ENCODE measurements around the gene SPRED1. TPM values are rescaled to one million over a fixed set of nuclear protein-coding genes. Genes with fewer than 3 reads are reported as not detected.
"Not testable (repeated sequence)": the region's sequence is repeated elsewhere in the genome, so short reads cannot be mapped to it uniquely, and the experiment has no call there.

SPRED1 gene
- total RNA-seq, 1 donor from 2014 or later = 25.6 TPM

DNA sequence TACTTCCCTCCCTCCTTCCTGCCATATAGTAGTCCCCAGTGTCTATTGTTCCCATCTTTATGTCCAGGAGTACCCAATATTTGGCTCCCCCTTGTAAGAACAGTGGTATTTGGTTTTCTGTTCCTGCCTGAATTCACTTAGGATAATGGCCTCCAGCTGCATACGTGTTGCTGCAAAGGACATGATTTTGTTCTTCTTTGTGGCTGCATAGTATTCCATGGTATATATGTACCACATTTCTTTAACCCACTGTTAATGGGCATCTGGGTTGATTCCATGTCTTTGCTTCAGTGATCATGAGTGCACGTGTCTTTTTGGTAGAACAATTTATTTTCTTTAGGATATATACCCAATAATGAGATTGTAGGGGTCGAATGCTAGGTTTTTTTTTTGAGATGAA, 19.3 kb downstream of the SPRED1 start:
- H3K4me1 Mint-ChIP-seq (ENCODE audit: unreplicated experiment) = peaks cover 16% of the 10 kb centered on the region
- DNase-seq (ENCODE audit: extremely low spot score, unreplicated experiment) = no peak
- peaks cover 11% of the 10 kb centered on the region for H3K36me3 Mint-ChIP-seq
- no peaks in the 10 kb centered on the region for H3K27me3 Mint-ChIP-seq
- no peaks in the 10 kb centered on the region for H3K9me3 Mint-ChIP-seq
- TF ChIP-seq, protein P1, sequence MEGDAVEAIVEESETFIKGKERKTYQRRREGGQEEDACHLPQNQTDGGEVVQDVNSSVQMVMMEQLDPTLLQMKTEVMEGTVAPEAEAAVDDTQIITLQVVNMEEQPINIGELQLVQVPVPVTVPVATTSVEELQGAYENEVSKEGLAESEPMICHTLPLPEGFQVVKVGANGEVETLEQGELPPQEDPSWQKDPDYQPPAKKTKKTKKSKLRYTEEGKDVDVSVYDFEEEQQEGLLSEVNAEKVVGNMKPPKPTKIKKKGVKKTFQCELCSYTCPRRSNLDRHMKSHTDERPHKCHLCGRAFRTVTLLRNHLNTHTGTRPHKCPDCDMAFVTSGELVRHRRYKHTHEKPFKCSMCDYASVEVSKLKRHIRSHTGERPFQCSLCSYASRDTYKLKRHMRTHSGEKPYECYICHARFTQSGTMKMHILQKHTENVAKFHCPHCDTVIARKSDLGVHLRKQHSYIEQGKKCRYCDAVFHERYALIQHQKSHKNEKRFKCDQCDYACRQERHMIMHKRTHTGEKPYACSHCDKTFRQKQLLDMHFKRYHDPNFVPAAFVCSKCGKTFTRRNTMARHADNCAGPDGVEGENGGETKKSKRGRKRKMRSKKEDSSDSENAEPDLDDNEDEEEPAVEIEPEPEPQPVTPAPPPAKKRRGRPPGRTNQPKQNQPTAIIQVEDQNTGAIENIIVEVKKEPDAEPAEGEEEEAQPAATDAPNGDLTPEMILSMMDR (conservative IDR thresholded peaks at IDR 0.05) = no peak
- no peak overlapping the region for H3K4me3 Mint-ChIP-seq
- H3K27ac Mint-ChIP-seq = no peak overlapping the region

GRCh38 chr15:38272431-38272830, 19.8 kb downstream of the SPRED1 start:
- not testable (repeated sequence) for H3K27ac Mint-ChIP-seq

DNA sequence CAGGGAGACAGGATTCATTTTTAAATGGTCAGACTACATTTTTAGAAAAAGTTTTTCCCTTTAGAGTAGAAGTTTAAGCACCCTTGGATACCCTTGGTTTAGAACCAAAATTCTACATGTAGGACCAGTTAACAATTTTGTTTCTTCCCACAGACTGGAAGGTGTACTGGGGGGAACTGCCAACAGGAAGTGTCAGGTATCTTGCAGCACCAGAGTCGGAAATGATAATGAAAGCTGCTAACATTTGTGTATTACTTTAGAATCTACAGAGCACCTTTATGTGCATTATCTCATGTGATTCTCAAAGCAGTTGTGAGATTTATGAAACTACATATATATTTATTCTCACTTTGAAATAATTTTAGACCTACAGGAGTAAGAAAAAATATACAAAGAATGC, 21.5 kb downstream of the SPRED1 start:
- Mint-ChIP-seq H3K36me3 (peaks cover 11% of the 10 kb centered on the region), H3K9me3 (no peaks in the 10 kb centered on the region), H3K4me3 (no peak overlapping the region), H3K27ac (no peak overlapping the region), H3K4me1 (ENCODE audit: unreplicated experiment) (peaks cover 16% of the 10 kb centered on the region), H3K27me3 (no peaks in the 10 kb centered on the region)
- TF ChIP-seq, protein P1 (conservative IDR thresholded peaks at IDR 0.05) = no peak
- DNase-seq (ENCODE audit: extremely low spot score, unreplicated experiment) = no peak

More at GRCh38 chr15:38272431-38272830, 19.8 kb downstream of the SPRED1 start:
- H3K27me3 Mint-ChIP-seq; H3K9me3 Mint-ChIP-seq; H3K4me3 Mint-ChIP-seq; DNase-seq (ENCODE audit: extremely low spot score, unreplicated experiment): not testable (repeated sequence)
- Mint-ChIP-seq H3K4me1 (ENCODE audit: unreplicated experiment) (peaks cover 16% of the 10 kb centered on the region), H3K36me3 (peaks cover 11% of the 10 kb centered on the region)

- peaks cover 21% of the 10 kb centered on the region for H3K4me1 Mint-ChIP-seq (ENCODE audit: unreplicated experiment)
- no peak overlapping the region for H3K4me3 Mint-ChIP-seq
- no peak overlapping the region for H3K27ac Mint-ChIP-seq
- peaks cover 5% of the 10 kb centered on the region for H3K36me3 Mint-ChIP-seq
- no peaks in the 10 kb centered on the region for H3K9me3 Mint-ChIP-seq
- no peaks in the 10 kb centered on the region for H3K27me3 Mint-ChIP-seq
- no peak for DNase-seq (ENCODE audit: extremely low spot score, unreplicated experiment)
- TF ChIP-seq, protein P1 (conservative IDR thresholded peaks at IDR 0.05) = no peak
Observed at GRCh38 chr15:38275959-38276358, 23.3 kb downstream of the SPRED1 start.

DNA sequence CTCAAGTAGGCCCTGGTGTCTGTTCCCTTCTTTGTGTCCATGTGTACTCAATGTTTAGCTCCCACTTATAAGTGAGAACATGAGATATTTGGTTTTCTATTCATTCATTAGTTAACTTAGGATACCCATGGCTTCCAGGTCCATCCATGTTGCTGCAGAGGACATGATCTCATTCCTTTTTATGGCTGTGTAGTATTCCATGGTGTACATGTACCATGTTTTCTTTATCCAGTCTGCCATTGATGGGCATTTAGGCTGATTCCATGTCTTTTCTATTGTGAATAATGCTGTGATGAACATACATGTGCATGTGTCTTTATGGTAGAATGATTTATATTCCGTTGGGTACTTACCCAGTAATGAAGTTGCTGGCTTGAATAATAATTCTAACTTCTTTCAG, 24.6 kb downstream of the SPRED1 start:
- H3K4me3 Mint-ChIP-seq; H3K27ac Mint-ChIP-seq; DNase-seq (ENCODE audit: extremely low spot score, unreplicated experiment); H3K27me3 Mint-ChIP-seq; H3K36me3 Mint-ChIP-seq; H3K9me3 Mint-ChIP-seq: not testable (repeated sequence)
- H3K4me1 Mint-ChIP-seq (ENCODE audit: unreplicated experiment) = peaks cover 21% of the 10 kb centered on the region

DNA sequence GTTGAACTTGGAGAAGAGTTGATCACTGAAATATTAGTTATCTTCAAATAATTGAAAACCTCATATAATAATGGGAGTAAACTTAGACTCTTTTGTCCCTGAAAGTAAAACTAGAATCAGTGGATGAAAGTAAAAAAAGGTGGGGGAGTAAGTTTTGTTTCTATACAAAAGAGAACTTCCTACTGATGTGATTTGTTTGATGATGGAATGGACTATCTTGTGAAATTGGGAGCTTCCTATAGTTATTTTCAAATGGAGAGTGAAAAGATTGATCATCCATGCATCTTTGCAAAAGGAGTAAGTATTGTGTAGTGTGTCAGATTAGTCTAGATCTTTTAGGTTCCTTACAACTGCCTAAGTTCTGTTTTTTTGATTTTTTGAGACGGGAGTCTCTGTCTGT, 28.4 kb downstream of the SPRED1 start:
- H3K4me1 Mint-ChIP-seq (ENCODE audit: unreplicated experiment) = peaks cover 9% of the 10 kb centered on the region
- no peak overlapping the region for H3K27ac Mint-ChIP-seq
- TF ChIP-seq, protein P1 (conservative IDR thresholded peaks at IDR 0.05) = no peak
- peaks cover 9% of the 10 kb centered on the region for H3K36me3 Mint-ChIP-seq
- H3K27me3 Mint-ChIP-seq = no peaks in the 10 kb centered on the region
- no peak for DNase-seq (ENCODE audit: extremely low spot score, unreplicated experiment)
- H3K4me3 Mint-ChIP-seq = no peak overlapping the region
- H3K9me3 Mint-ChIP-seq = no peaks in the 10 kb centered on the region

GRCh38 chr15:38283010-38283409, 30.4 kb downstream of the SPRED1 start:
- TF ChIP-seq, protein P1 (conservative IDR thresholded peaks at IDR 0.05) = no peak

More at GRCh38 chr15:38283010-38283409, 30.4 kb downstream of the SPRED1 start:
- H3K27me3 Mint-ChIP-seq = no peaks in the 10 kb centered on the region
- peaks cover 5% of the 10 kb centered on the region for H3K9me3 Mint-ChIP-seq
- H3K4me1 Mint-ChIP-seq (ENCODE audit: unreplicated experiment) = peaks cover 9% of the 10 kb centered on the region
- peaks cover 18% of the 10 kb centered on the region for H3K36me3 Mint-ChIP-seq
- no peak overlapping the region for H3K4me3 Mint-ChIP-seq
- H3K27ac Mint-ChIP-seq = no peak overlapping the region
- no peak for DNase-seq (ENCODE audit: extremely low spot score, unreplicated experiment)

Measured in type B pancreatic cell (in vitro differentiated cells).